Erythroblast (primary cell): ENCODE measurements around the gene CNTN3.

Experiments
- GATA1 ChIP-seq: IDR thresholded peaks from 2 replicates; pipeline ENCODE4 v1.6.1; 2011; ENCODE audit warnings: low read depth, mild to moderate bottlenecking, control low read depth, low read length, moderate library complexity
- POLR2A ChIP-seq: IDR thresholded peaks from 2 replicates; pipeline ENCODE4 v1.6.1; 2011; ENCODE audit warnings: mild to moderate bottlenecking, low read length

DNA sequence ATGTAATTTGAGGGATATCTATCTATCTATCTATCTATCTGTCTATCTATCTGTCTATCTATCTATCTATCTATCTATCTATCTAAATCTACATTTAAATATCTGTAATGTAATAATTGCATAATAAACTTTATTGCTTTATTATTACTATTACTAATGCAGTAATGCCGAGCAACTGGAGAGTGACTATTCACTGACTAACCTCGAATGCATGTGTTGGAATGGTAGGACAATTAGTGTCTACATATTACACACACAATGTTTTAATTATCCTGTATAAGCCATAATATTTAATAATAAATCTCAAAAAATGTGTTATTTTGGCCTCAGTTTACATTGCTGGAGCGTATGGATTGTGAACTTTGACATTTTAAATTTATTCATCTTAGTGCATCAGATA lies 25.2 kb upstream of the CNTN3 start:
- no peak for TF ChIP-seq POLR2A
- no peak for TF ChIP-seq GATA1
